Measurements from ENCODE around the gene MS4A14.

MS4A14 gene

GRCh38 chr11:60375316-60375715, 20.9 kb upstream of the MS4A14 start:
- no peak for TF ChIP-seq MAX (IDR thresholded peaks at IDR 0.05; ENCODE audit: low read depth, low read length)
- no peak for TF ChIP-seq POLR2A (IDR thresholded peaks at IDR 0.05; ENCODE audit: extremely low read depth, insufficient read length)
- no peak for TF ChIP-seq CTCF (IDR thresholded peaks at IDR 0.05; ENCODE audit: low read depth, low read length)
- TF ChIP-seq MYC (IDR thresholded peaks at IDR 0.05; ENCODE audit: low read depth, low read length), result no peak
- no peak for DNase-seq (ENCODE audit: low read depth)

GRCh38 chr11:60376601-60377000, 19.7 kb upstream of the MS4A14 start:
- no peak overlapping the region for H3K4me3 ChIP-seq (ENCODE audit: low read depth, low read length)
- TF ChIP-seq MYC (IDR thresholded peaks at IDR 0.05; ENCODE audit: low read depth, low read length), result no peak
- no peak for TF ChIP-seq CTCF (IDR thresholded peaks at IDR 0.05; ENCODE audit: low read depth, low read length)
- TF ChIP-seq POLR2A (IDR thresholded peaks at IDR 0.05; ENCODE audit: extremely low read depth, insufficient read length), result no peak
- TF ChIP-seq MAX (IDR thresholded peaks at IDR 0.05; ENCODE audit: low read depth, low read length), result no peak
- DNase-seq (ENCODE audit: low read depth), result no peak

More at GRCh38 chr11:60375316-60375715, 20.9 kb upstream of the MS4A14 start:
- no peak overlapping the region for H3K4me3 ChIP-seq (ENCODE audit: low read depth, low read length)

GRCh38 chr11:60377401-60378136, 18.7 kb upstream of the MS4A14 start:
- H3K4me3 ChIP-seq (ENCODE audit: low read depth, low read length), result peak overlapping the region; percentile 4
- no peak for TF ChIP-seq MAX (IDR thresholded peaks at IDR 0.05; ENCODE audit: low read depth, low read length)
- peak; percentile 75 for DNase-seq (ENCODE audit: low read depth)

GRCh38 chr11:60378354-60378753, 17.9 kb upstream of the MS4A14 start, which contains the start of gene MS4A7:
MS4A7 (plus strand) TSS chr11:60378532; CDS start chr11:60383142, 4,610 bp downstream.
- H3K4me3 ChIP-seq (ENCODE audit: low read depth, low read length), result peak within 1 kb of the TSS; percentile 52
- peak; percentile 90 for DNase-seq (ENCODE audit: low read depth)
- peak; percentile 44 for TF ChIP-seq POLR2A (IDR thresholded peaks at IDR 0.05; ENCODE audit: extremely low read depth, insufficient read length)
- no peak for TF ChIP-seq MYC (IDR thresholded peaks at IDR 0.05; ENCODE audit: low read depth, low read length)

- peak overlapping the region; percentile 26 for H3K4me3 ChIP-seq (ENCODE audit: low read depth, low read length)
- no peak for TF ChIP-seq CTCF (IDR thresholded peaks at IDR 0.05; ENCODE audit: low read depth, low read length)
- TF ChIP-seq MAX (IDR thresholded peaks at IDR 0.05; ENCODE audit: low read depth, low read length), result peak; percentile 49
- TF ChIP-seq MYC (IDR thresholded peaks at IDR 0.05; ENCODE audit: low read depth, low read length), result peak; percentile 8; the same call in 1 of the 2 replicates
- DNase-seq (ENCODE audit: low read depth), result peak; percentile 94
Measured at GRCh38 chr11:60389279-60389910, 6.9 kb upstream of the MS4A14 start.

- no peak overlapping the region for H3K4me3 ChIP-seq (ENCODE audit: low read depth, low read length)
- DNase-seq (ENCODE audit: low read depth), result peak; percentile 61
- no peak for TF ChIP-seq MAX (IDR thresholded peaks at IDR 0.05; ENCODE audit: low read depth, low read length)
- no peak for TF ChIP-seq MYC (IDR thresholded peaks at IDR 0.05; ENCODE audit: low read depth, low read length)
- TF ChIP-seq CTCF (IDR thresholded peaks at IDR 0.05; ENCODE audit: low read depth, low read length), result no peak
- TF ChIP-seq POLR2A (IDR thresholded peaks at IDR 0.05; ENCODE audit: extremely low read depth, insufficient read length), result no peak
Measured at GRCh38 chr11:60390419-60390818, 5.8 kb upstream of the MS4A14 start.
